Activated CD4-positive, alpha-beta T cell treated with anti-CD3 and anti-CD28 coated beads, Interleukin-2, Interleukin-4, amounts not matched to agents 100 ng/mL and 50 ng/mL, durations not matched to agents 16 hours and 8 hours (primary cell): ENCODE results near the gene RNF114.
"Not testable (repeated sequence)": the region's sequence is repeated elsewhere in the genome, so short reads cannot be mapped to it uniquely, and the experiment has no call there.

Source experiments
- DNase-seq: peaks from one replicate; pipeline ENCODE4 v3.0.0-alpha.2; 2020; ENCODE audit warnings: low spot score

RNF114 gene

DNA sequence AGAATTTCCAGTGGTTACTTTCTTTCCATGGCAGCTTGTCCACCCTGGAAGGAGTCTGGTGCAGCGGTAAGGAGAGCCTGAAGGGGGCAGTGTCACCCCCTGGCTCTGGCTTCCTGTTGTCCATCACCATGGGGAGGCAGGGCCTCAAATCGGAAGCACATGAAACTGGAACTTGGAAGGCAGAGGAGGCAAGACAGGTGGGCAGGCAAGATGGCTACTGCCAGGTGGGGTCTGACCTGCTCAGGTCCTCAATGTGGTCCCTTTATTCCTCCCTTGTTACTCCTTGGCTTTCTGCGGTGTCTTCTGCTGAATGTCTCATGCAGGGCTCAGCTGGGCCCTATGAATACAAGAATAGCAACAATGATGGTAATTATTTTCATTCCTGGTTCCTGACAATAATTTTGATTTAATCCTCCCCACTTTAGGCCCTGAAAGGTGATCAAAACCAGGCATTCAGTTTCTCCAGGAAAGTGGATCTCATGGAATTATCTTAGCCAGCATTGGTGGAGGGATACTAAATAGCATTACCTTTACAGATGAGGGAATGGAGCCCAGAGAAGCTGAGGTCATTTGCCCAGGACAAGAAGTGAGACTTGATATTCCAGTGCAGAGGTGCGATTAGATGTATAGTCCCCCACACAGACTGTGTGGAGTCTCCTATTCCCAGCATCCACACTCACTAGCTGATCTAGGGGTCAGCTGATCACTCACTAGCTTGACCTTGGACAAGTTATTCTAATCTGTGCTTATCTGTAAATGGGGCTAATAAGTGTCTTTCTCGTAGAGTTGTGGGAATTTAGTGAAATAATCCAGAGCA lies 29.0 kb downstream of the RNF114 start:
- peak; percentile 27 for DNase-seq

- DNase-seq: no peak
These were observed 29.6 kb downstream of the RNF114 start for GRCh38 chr20:49965781-49966305.

- no peak for DNase-seq
These were observed 30.7 kb downstream of the RNF114 start for GRCh38 chr20:49966861-49967260.

DNA sequence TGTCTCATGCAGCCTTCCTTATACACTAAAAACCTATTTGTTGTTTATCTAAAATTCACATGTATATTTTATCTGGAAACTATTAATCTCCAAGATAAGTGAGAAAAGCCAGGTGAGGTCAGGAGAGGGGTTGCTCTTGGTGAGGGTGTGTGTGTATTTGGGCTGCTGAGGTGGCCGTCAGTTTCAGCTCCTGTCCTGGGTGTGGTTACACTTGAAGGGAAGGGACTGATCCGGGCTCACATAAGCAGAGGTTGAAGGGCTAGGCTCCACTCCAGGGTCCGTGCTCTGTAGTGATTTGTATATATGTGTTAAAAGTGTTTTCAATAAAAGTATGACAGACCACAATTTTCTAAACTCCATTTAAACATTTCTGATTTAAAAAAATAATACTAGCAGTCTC lies 33.0 kb downstream of the RNF114 start:
- no peak for DNase-seq

DNA sequence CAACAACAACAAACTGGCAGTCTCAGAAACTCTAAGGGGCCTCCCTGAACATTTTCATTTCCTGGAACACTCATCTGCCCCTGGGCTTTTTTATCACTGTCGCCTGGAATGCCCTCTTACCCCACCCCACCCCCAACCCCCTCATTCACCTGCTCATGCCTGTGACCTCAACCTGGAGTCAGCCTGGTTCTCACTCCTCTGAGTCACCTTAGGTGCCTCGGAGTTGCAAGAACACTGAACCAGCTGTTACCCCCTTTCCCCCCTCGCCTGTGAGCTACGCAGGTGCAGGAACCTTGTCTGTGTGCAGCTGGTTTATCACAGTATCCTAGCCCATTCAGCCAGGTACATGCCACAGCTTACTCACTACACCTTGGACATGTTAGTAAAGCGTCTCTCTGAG lies 33.7 kb downstream of the RNF114 start:
- no peak for DNase-seq

DNA sequence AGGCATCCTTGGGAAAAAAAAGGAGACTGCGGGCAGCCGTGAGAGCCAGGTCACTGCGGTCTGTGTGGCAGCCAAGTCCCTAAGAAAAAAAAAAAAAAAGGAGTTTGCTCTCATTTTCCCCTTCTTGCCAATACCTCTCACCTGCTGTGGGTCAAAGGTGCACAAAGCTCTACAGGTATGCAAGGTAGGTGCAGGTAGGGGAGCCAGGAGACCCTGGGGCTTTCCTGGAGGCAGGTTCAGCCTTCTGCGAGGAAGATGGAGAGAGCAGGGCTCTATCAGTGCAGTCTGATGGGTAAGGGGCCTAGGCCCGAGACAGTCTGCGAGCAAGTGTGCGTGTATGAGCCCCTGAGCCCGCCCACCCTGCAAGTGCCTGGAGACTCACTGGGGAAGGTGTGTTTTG lies 34.3 kb downstream of the RNF114 start:
- DNase-seq: no peak

DNA sequence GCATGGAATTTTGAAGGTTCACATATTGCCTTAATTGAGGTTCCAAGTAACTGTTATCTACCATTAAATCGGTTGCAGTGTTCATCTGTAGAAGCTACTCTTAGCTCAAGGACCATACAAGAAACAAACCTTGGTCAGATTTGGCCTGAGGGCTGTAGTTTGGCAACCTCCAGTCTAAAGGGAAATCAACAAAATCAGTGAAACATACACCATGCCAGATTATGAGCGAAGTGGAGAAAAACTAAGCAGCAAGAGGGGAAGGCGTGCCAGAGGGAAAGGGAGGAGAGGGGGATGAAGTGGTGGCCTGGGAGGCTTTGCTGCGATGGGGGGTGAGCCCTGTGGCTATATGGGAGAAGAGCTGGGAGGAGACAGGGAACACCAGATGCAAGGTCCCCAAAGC lies 37.8 kb downstream of the RNF114 start:
- no peak for DNase-seq

GRCh38 chr20:49976542-49976941 lies 40.3 kb downstream of the RNF114 start:
- DNase-seq: no peak

DNA sequence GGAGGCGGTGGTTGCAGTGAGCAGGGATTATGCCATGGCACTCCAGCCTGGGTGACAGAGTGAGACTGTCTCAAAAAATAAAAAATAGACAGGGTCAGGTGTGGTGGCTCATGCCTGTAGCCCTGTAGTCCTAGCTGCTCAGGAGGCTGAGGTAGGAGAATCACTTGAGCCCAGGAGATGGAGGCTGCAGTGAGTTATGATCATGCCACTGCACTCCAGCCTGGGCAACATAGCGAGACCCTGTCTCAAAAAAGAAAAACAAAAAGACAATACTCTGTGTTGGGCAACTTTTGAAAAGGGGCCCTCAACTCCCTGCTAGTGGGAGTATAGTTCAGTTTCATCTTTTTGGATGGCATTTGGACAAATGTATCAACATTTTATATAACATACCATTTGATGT lies 41.5 kb downstream of the RNF114 start:
- DNase-seq: not testable (repeated sequence)

GRCh38 chr20:49978685-49979029 lies 42.5 kb downstream of the RNF114 start:
- DNase-seq: no peak

GRCh38 chr20:49979030-49979832 lies 43.0 kb downstream of the RNF114 start:
- DNase-seq: peak; percentile 58

DNA sequence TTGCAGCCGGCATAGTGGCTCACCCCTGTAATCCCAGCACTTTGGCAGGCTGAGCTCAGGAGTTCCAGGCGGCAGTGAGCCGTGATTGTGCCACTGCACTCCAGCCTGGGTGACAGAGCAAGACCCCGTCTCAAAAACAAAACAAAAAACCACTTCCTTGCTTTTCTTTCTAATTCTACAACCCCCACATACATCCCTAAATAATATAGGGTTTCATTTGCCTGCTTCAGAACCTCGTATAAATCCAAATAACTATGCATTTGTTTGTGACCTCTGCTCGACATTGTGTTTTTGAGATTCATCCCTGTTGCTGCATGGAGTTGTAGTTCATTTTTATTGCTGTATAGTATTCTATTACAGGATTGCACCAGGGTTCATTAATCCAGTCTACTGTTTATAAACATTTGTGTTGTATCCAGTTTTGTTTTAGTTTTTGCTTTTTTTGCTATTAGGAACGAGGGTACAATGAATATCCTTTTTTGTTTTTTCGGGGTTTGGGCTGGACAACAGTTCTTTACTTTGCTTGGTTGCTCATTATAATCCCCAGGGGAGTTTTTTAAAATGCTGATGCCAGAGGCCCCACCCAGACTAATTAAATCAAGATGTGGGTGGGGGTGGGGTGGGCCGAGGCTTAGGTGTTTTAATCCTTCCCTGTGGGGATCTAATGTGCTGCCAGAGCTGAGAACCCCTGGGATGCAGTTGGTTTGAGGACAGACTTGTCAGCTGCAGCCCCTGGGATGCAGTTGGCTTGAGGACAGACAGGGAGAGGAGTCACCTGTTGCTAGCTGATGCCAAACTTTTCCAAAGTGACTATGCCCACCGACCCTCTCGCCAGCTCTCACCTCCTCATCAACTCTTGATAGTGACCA lies 44.2 kb downstream of the RNF114 start:
- DNase-seq: no peak

GRCh38 chr20:49981218-49982071 lies 45.2 kb downstream of the RNF114 start:
- no peak for DNase-seq

DNA sequence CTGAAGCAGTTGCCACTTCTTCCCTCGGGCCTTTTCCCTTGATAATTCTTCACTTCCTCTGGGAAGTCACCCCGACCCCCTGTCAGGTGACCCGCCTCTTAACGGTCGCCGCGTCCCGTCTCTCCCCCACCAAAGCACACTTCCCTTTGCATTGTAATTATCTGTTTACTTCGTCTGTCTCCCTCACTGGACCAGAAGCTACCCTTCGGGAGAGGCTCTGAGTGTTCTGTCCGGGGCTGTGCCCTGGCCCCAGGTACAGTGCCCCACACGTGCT lies 45.8 kb downstream of the RNF114 start:
- no peak for DNase-seq

GRCh38 chr20:49982346-49983122 lies 46.3 kb downstream of the RNF114 start, which contains the start of gene SNAI1:
Gene SNAI1, plus strand, starts transcription at chr20:49982980. Its CDS starts 80 bp downstream, at chr20:49983060.
- peak; percentile 70 for DNase-seq

GRCh38 chr20:49983123-49983847 lies 47.1 kb downstream of the RNF114 start:
- no peak for DNase-seq

DNA sequence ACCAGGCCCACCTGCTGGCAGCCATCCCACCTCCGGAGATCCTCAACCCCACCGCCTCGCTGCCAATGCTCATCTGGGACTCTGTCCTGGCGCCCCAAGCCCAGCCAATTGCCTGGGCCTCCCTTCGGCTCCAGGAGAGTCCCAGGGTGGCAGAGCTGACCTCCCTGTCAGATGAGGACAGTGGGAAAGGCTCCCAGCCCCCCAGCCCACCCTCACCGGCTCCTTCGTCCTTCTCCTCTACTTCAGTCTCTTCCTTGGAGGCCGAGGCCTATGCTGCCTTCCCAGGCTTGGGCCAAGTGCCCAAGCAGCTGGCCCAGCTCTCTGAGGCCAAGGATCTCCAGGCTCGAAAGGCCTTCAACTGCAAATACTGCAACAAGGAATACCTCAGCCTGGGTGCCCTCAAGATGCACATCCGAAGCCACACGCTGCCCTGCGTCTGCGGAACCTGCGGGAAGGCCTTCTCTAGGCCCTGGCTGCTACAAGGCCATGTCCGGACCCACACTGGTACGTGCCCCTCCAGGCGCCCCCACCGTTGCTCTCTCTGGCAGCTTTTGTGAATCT lies 47.7 kb downstream of the RNF114 start:
- no peak for DNase-seq

- DNase-seq: no peak
These were observed 48.4 kb downstream of the RNF114 start for GRCh38 chr20:49984426-49985153.

DNA sequence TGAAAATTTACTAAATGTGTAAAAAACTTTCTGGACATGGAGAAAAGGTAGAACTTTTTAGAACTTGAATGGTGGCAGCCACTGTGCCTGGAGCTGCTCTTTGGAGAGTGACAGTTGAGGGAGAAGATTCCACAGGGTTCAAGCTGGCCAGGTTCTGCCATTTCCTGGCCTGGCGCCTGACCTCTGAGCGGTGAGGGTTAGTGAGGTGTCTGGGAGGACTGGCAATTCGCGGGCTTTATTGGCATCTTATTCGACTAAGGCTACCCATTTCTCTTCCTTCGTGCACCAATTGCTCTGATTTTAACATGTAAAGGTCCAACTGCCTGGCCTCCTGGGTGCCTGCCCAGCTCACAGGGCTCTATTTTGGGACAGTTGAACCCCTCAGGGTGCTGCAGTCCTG lies 49.0 kb downstream of the RNF114 start:
- DNase-seq: no peak
